Coronary artery (tissue), 2 donors: ENCODE data around the gene TNFRSF25.

ENCODE experiments used
- DNase-seq: peaks from one replicate; pipeline ENCODE4 v3.0.0-alpha.2; 2017; ENCODE audit warnings: low spot score
- H3K27ac ChIP-seq, 2 donors: fragments of 200-600 bp; sonication (generic); one replicate each; pipeline ENCODE4 v1.5.1; 2016 to 2019
- H3K4me3 ChIP-seq: fragments of 200-600 bp; sonication (generic); 2 replicates; pipeline ENCODE4 v1.5.1; 2016; ENCODE audit warnings: mild to moderate bottlenecking, moderate library complexity
- CTCF ChIP-seq: fragments of 200-600 bp; sonication (generic); IDR thresholded peaks from one replicate; pipeline ENCODE4 v1.5.1; 2019; ENCODE audit warnings: antibody characterized with exemption

Gene TNFRSF25, protein sequence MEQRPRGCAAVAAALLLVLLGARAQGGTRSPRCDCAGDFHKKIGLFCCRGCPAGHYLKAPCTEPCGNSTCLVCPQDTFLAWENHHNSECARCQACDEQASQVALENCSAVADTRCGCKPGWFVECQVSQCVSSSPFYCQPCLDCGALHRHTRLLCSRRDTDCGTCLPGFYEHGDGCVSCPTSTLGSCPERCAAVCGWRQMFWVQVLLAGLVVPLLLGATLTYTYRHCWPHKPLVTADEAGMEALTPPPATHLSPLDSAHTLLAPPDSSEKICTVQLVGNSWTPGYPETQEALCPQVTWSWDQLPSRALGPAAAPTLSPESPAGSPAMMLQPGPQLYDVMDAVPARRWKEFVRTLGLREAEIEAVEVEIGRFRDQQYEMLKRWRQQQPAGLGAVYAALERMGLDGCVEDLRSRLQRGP

GRCh38 chr1:6466023-6466422 lies at the start of gene TNFRSF25:
Gene TNFRSF25 (minus strand): TSS chr1:6466173. CDS start chr1:6466107, 66 bp downstream.
- no peak within 1 kb of the TSS for H3K27ac ChIP-seq

DNA sequence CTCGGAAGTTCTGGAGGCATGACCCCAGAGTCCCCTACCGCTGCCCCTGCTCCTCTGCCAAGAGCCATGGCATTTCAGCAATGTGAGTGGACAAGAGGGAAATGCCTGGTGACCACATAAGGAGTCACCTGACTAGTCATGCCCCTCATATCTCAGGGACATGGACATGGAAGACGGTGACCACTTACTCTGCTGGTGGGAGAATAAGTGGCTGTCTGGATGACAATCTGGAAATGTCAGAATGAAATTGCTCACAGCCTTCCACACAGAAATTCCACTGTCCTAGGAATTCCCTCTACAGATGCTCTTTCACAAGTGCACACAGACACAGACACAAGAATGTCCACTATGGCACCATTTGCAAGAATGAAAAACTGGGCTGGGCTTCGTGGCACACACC lies 49.8 kb upstream of the TNFRSF25 start:
- H3K4me3 ChIP-seq = no peak overlapping the region

More at GRCh38 chr1:6466023-6466422, at the start of gene TNFRSF25:
- no peak for TF ChIP-seq CTCF
- no peak for DNase-seq
- H3K4me3 ChIP-seq = no peak within 1 kb of the TSS

GRCh38 chr1:6513320-6513801 lies 47.4 kb upstream of the TNFRSF25 start:
- no peak overlapping the region for H3K4me3 ChIP-seq
- no peak overlapping the region for H3K27ac ChIP-seq
- TF ChIP-seq CTCF = no peak
- no peak for DNase-seq

More for the DNA sequence above, 49.8 kb upstream of the TNFRSF25 start:
- TF ChIP-seq CTCF = no peak
- H3K27ac ChIP-seq = no peak overlapping the region
- no peak for DNase-seq

- no peak for TF ChIP-seq CTCF
- Histone ChIP-seq H3K27ac (no peak overlapping the region), H3K4me3 (no peak overlapping the region)
- DNase-seq = no peak
Observed at GRCh38 chr1:6512908-6513280, 46.9 kb upstream of the TNFRSF25 start.

DNA sequence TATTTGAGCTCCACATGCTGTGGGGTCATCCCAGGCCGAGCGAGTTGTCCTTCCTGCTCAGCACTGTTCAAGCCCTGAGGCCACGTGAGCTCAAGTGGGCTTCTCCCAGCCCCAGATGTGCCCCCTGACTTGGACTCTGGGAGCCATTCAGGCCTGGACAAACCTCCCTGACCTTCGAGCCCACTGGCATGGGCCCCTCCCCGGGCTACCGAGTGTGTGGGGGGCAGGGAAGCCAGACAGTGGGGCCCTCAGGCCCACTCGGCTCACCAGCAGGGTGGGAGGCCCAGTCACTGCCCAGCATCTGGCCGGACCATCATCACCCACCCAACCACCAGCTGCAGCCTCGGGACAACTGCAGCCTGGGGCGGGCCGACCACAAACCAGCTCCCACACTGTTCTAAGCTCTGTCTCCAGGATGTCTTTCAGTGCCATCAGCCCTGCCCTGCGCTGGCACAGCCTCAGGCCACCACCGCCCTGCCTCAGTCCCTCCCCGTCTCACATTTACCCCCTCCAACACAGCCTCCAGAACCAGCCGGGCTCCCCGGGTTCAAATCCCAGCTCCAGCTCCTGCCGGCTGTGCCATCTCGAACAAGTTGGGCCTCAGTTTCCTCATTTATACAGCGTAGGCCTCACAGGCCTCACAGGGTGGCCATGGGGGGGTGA lies 46.4 kb upstream of the TNFRSF25 start:
- no peak for TF ChIP-seq CTCF
- no peak for DNase-seq
- Histone ChIP-seq H3K4me3 (no peak overlapping the region), H3K27ac (no peak overlapping the region)

- TF ChIP-seq CTCF = no peak
- no peak overlapping the region for H3K4me3 ChIP-seq
- DNase-seq = no peak
- H3K27ac ChIP-seq = no peak overlapping the region
Observed at GRCh38 chr1:6511561-6512244, 45.7 kb upstream of the TNFRSF25 start.
